Esophagus muscularis mucosa (tissue), 4 donors: ENCODE results near the gene C2CD3.

Source experiments
- EP300 ChIP-seq: sonication (generic); formaldehyde crosslinking; IDR thresholded peaks from one replicate; pipeline ENCODE4 v1.6.1; 2017; ENCODE audit warnings: antibody characterized with exemption
- POLR2A ChIP-seq: fragments of 450-650 bp; IDR thresholded peaks from one replicate; pipeline ENCODE4 v1.6.1; 2017; ENCODE audit warnings: antibody characterized with exemption, moderate library complexity, mild to moderate bottlenecking, low read depth
- POLR2AphosphoS5 ChIP-seq, 2 donors: sonication (generic); formaldehyde crosslinking; IDR thresholded peaks; one replicate each; pipeline ENCODE4 v1.6.1; 2017; ENCODE audit warnings: antibody characterized with exemption in 2 of 2
- TF ChIP-seq, protein P1 (sequence below), 3 experiments: fragments of 200-600 bp in 2 of 3; fragments of 450-650 bp in 1 of 3; sonication (generic) in 2 of 3; IDR thresholded peaks; one replicate each; pipeline ENCODE4 v1.5.1; 2017 to 2019; ENCODE audit warnings: antibody characterized with exemption in 3 of 3, mild to moderate bottlenecking in 2 of 3, moderate library complexity in 1 of 3

DNA sequence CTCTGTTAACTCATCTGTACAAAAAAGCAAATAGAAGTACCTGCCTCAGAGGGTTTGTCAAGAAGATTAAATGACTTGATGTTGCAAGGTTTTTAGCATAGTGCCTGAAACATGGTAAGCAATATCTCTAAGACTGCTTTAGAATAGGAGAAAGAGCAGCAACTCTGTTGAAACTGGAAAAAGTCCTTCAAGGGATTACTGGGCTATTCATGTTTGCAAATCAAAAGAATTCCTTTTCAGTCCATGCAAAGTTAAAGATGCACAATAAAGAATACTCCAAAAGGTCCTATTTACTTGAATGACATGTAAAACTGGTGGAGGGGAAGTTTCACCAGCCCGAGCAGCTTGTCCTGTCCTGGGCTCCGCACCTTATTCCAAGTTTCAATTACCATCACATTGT, 70.6 kb downstream of the C2CD3 start:
- TF ChIP-seq, protein P1, sequence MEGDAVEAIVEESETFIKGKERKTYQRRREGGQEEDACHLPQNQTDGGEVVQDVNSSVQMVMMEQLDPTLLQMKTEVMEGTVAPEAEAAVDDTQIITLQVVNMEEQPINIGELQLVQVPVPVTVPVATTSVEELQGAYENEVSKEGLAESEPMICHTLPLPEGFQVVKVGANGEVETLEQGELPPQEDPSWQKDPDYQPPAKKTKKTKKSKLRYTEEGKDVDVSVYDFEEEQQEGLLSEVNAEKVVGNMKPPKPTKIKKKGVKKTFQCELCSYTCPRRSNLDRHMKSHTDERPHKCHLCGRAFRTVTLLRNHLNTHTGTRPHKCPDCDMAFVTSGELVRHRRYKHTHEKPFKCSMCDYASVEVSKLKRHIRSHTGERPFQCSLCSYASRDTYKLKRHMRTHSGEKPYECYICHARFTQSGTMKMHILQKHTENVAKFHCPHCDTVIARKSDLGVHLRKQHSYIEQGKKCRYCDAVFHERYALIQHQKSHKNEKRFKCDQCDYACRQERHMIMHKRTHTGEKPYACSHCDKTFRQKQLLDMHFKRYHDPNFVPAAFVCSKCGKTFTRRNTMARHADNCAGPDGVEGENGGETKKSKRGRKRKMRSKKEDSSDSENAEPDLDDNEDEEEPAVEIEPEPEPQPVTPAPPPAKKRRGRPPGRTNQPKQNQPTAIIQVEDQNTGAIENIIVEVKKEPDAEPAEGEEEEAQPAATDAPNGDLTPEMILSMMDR (IDR thresholded peaks at IDR 0.05): no peak
- TF ChIP-seq POLR2A (no peak), EP300 (no peak), POLR2AphosphoS5 (IDR thresholded peaks at IDR 0.05) (no peak)
